HuH-7 (cell line): ENCODE data around the gene DUSP9.

ENCODE experiments used
- DNase-seq: peaks from one replicate; pipeline ENCODE4 v3.0.0; 2011; ENCODE audit warnings: low spot score

Gene DUSP9

GRCh38 chrX:153649178-153649914, 2.3 kb downstream of the DUSP9 start:
- DNase-seq = peak; percentile 79

- no peak for DNase-seq
These were observed 3.1 kb downstream of the DUSP9 start for GRCh38 chrX:153649915-153650782.

- no peak for DNase-seq
These were observed 4.0 kb downstream of the DUSP9 start for GRCh38 chrX:153650959-153651358.

- peak; percentile 47 for DNase-seq
These were observed 4.6 kb downstream of the DUSP9 start for GRCh38 chrX:153651540-153652079.

- DNase-seq = no peak
These were observed 6.6 kb downstream of the DUSP9 start for GRCh38 chrX:153653556-153653955.

GRCh38 chrX:153657161-153657560, 10.2 kb downstream of the DUSP9 start:
- DNase-seq = no peak

GRCh38 chrX:153659268-153659667, 12.3 kb downstream of the DUSP9 start:
- no peak for DNase-seq

- DNase-seq = no peak
These were observed 15.3 kb downstream of the DUSP9 start for GRCh38 chrX:153662266-153662665.

GRCh38 chrX:153665726-153666306, 18.8 kb downstream of the DUSP9 start:
- DNase-seq = no peak

GRCh38 chrX:153667281-153667955, 20.4 kb downstream of the DUSP9 start:
- DNase-seq = no peak

GRCh38 chrX:153667956-153668396, 21.0 kb downstream of the DUSP9 start:
- peak; percentile 84 for DNase-seq

- no peak for DNase-seq
These were observed 21.6 kb downstream of the DUSP9 start for GRCh38 chrX:153668423-153669173.

GRCh38 chrX:153669174-153669890, 22.3 kb downstream of the DUSP9 start:
- DNase-seq = peak; percentile 75

- no peak for DNase-seq
These were observed 23.1 kb downstream of the DUSP9 start for GRCh38 chrX:153669901-153670731.

- no peak for DNase-seq
These were observed 24.0 kb downstream of the DUSP9 start for GRCh38 chrX:153670748-153671588.

GRCh38 chrX:153671589-153672530, 24.9 kb downstream of the DUSP9 start:
- DNase-seq = no peak
